CD4-positive, alpha-beta T cell treated with Interleukin-15 for 1 hour (primary cell): ENCODE data around the gene HOXA7.

Source experiments
- DNase-seq: peaks from one replicate; pipeline ENCODE4 v3.0.0-alpha.2; 2020

The HOXA7 gene

GRCh38 chr7:27104341-27105058 is 52.0 kb downstream of the HOXA7 start:
- no peak for DNase-seq
